Bronchial epithelial cell (primary cell): Measurements from ENCODE around the gene SIGLEC1. TPM values are rescaled to one million over a fixed set of nuclear protein-coding genes. Genes with fewer than 3 reads are reported as not detected.

Source experiments
- DNase-seq: peaks from one replicate; pipeline ENCODE4 v3.0.0-alpha.2; 2010; ENCODE audit warnings: low read depth
- FAIRE-seq: peaks from 2 replicates; lab custom pipeline; 2011; peaks lifted over from hg19 to GRCh38; lab: Jason Lieb, UNC
- H3K27me3 ChIP-seq: 2 replicates; pipeline ENCODE4 v1.5.1; 2011; ENCODE audit warnings: low read length; ENCODE audit not compliant: control insufficient read depth, insufficient read depth
- H3K36me3 ChIP-seq: 2 replicates; pipeline ENCODE4 v1.5.1; 2011; ENCODE audit warnings: low read length; ENCODE audit not compliant: control insufficient read depth, insufficient read depth
- H3K4me3 ChIP-seq: 2 replicates; pipeline ENCODE4 v1.5.1; 2011; ENCODE audit warnings: mild to moderate bottlenecking, low read depth, low read length, control low read depth
- CTCF ChIP-seq: IDR thresholded peaks from 2 replicates; pipeline ENCODE4 v1.5.1; 2011; ENCODE audit warnings: mild to moderate bottlenecking, moderate library complexity, low read length, control low read depth, inconsistent platforms; ENCODE audit not compliant: insufficient read depth, severe bottlenecking
- total RNA-seq: library from RNA; depleted of rRNA; stranded (reverse); fragments of >200 nt; gene quantifications from 2 replicates; pipeline ENCODE4 v1.2.1, GENCODE V29; 2014

The SIGLEC1 gene
- total RNA-seq, 1 donor from 2014 or later = not detected

DNA sequence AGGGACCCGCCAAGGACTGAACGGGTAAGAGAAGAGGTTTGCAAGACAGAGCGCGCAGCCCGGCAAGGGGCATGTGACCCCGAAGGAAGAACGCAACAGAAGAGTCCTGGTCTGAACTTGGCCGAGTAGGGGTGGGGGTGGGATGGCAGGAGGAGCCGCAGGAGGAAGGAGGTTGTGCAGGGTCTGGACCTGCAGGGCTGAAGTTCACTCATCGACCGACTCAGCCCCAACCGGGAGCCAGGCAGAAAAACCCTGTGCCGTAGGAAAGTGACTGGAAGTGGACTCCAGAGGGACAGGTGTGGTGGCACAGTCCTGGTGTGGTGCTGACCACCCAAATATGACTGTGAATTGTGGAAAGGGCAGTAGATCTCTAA lies 40.0 kb upstream of the SIGLEC1 start:
- Histone ChIP-seq H3K36me3 (no peaks in the 10 kb centered on the region), H3K27me3 (peaks cover 19% of the 10 kb centered on the region), H3K4me3 (peak overlapping the region; percentile 32)
- DNase-seq (no peak), FAIRE-seq (no peak)
- no peak for TF ChIP-seq CTCF

DNA sequence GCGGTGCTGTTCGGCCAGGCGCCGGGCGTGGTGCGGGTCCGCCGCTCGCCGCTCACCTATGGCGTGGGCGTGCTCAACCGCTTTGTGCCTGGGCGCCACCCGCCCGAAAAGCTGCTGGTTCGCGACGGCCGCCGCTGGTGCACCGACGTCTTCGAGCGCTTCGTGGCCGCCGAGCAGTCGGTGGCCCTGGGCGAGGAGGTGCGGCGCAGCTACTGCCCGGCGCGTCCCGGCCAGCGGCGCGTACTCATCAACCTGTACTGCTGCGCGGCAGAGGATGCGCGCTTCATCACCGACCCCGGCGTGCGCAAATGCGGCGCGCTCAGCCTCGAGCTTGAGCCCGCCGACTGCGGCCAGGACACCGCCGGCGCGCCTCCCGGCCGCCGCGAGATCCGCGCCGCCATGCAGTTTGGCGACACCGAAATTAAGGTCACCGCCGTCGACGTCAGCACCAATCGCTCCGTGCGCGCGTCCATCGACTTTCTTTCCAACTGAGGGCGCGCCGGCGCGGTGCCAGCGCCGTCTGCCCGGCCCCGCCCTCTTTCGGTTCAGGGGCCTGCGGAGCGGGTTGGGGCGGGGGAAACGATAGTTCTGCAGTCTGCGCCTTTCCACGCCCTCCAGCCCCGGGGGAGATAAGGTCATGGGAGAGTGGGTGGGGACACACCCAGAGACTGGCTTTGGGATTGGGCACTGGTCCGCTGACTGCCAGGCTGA lies 39.4 kb upstream of the SIGLEC1 start:
- H3K4me3 ChIP-seq = peak overlapping the region; percentile 32
- FAIRE-seq = no peak

DNA sequence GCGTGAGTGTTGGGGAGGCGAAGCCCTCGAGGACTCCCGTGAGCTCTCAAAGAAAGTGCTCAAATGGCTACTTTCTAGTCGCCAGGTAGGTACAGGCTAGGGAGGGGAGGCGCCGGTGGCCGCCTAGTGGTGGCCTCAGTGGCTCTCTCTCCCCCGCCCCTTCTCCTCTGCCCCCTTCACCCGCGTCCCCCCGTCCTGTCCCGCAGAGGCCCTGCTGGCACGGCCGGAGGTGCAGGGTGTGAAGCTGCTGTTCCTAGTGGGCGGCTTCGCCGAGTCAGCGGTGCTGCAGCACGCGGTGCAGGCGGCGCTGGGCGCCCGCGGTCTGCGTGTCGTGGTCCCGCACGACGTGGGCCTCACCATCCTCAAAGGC lies 38.9 kb upstream of the SIGLEC1 start:
- Histone ChIP-seq H3K27me3 (peaks cover 19% of the 10 kb centered on the region), H3K36me3 (no peaks in the 10 kb centered on the region), H3K4me3 (peak overlapping the region; percentile 32)
- FAIRE-seq = no peak
- peak; percentile 26 for TF ChIP-seq CTCF
- no peak for DNase-seq

More for the DNA sequence above, 39.4 kb upstream of the SIGLEC1 start:
- no peaks in the 10 kb centered on the region for H3K36me3 ChIP-seq
- peak; percentile 45 for DNase-seq
- no peak for TF ChIP-seq CTCF
- H3K27me3 ChIP-seq = peaks cover 19% of the 10 kb centered on the region

DNA sequence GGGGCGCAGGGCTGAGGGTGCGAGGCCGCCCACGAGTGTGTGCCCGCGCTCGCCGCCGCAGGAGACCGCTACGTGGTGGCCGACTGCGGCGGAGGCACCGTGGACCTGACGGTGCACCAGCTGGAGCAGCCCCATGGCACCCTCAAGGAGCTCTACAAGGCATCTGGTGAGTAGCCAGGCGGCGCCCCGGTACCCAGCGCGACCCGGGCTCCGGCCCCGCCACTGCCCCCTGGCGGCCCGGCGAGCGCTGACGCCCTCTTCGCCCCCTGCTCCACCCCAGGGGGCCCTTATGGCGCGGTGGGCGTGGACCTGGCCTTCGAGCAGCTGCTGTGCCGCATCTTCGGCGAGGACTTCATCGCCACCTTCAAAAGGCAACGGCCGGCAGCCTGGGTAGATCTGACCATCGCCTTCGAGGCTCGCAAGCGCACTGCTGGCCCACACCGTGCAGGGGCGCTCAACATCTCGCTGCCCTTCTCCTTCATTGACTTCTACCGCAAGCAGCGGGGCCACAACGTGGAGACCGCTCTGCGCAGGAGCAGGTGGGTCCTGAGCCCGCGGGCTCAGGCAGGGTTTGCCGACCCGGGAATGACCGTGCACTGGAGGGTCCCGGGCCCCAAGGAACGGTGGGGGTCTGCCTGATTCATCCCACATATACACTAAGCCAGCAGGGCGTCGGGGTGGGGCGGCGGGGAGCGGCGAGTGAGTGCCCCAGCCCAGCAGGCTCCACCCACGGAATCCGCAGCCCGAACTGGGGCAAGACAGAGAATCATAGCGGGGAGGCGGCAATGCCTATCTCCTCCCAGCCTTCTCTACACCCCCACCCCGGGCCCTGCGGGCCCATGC lies 37.5 kb upstream of the SIGLEC1 start:
- FAIRE-seq (no peak), DNase-seq (no peak)
- Histone ChIP-seq H3K4me3 (no peak overlapping the region), H3K27me3 (peaks cover 19% of the 10 kb centered on the region), H3K36me3 (no peaks in the 10 kb centered on the region)
- peak; percentile 81 for TF ChIP-seq CTCF

- Histone ChIP-seq H3K4me3 (no peak overlapping the region), H3K36me3 (no peaks in the 10 kb centered on the region), H3K27me3 (peaks cover 19% of the 10 kb centered on the region)
- no peak for FAIRE-seq
- no peak for TF ChIP-seq CTCF
- no peak for DNase-seq
Observed at GRCh38 chr20:3749087-3749688, 36.8 kb upstream of the SIGLEC1 start.
